Liver (tissue), 9 donors: ENCODE data around the gene SLC39A10. TPM values are rescaled to one million over a fixed set of nuclear protein-coding genes. Genes with fewer than 3 reads are reported as not detected.

Experiments used
- DNase-seq: peaks from one replicate; pipeline ENCODE4 v3.0.0-alpha.2; 2017; ENCODE audit warnings: low spot score
- H3K27ac ChIP-seq, 2 donors: one replicate each; pipeline ENCODE4 v1.7.0; 2013; ENCODE audit warnings: inconsistent platforms in 2 of 2, low read length in 2 of 2, control low read depth in 1 of 2, low read depth in 1 of 2, mild to moderate bottlenecking in 1 of 2
- H3K27me3 ChIP-seq, 4 donors: one replicate each; pipeline versions ENCODE4 v1.6.1 to v1.7.0; 2013; ENCODE audit warnings: low read length in 3 of 4, inconsistent platforms in 1 of 4, mild to moderate bottlenecking in 1 of 4, moderate library complexity in 1 of 4; ENCODE audit not compliant: control insufficient read depth in 4 of 4, insufficient read depth in 4 of 4
- H3K36me3 ChIP-seq, 4 donors: one replicate each; pipeline versions ENCODE4 v1.6.1 to v1.7.0; 2013; ENCODE audit warnings: low read length in 3 of 4, mild to moderate bottlenecking in 3 of 4, low read depth in 1 of 4, moderate library complexity in 1 of 4; ENCODE audit not compliant: control insufficient read depth in 4 of 4, insufficient read depth in 3 of 4
- H3K4me1 ChIP-seq, 4 donors: one replicate each; pipeline versions ENCODE4 v1.6.1 to v1.7.0; 2013; ENCODE audit warnings: low read length in 3 of 4, mild to moderate bottlenecking in 3 of 4, moderate library complexity in 1 of 4; ENCODE audit not compliant: control insufficient read depth in 4 of 4, insufficient read depth in 4 of 4
- H3K4me3 ChIP-seq, 3 donors: one replicate each; pipeline versions ENCODE4 v1.6.1 to v1.7.0; 2013; ENCODE audit warnings: low read length in 3 of 3, control low read depth in 1 of 3, low read depth in 1 of 3, mild to moderate bottlenecking in 1 of 3
- H3K9ac ChIP-seq, 2 donors: one replicate each; pipeline ENCODE4 v1.7.0; 2013; ENCODE audit warnings: low read length in 2 of 2, mild to moderate bottlenecking in 2 of 2, moderate library complexity in 2 of 2, control low read depth in 1 of 2, low read depth in 1 of 2
- H3K9me3 ChIP-seq, 4 donors: one replicate each; pipeline versions ENCODE4 v1.6.1 to v1.7.0; 2013; ENCODE audit warnings: low read length in 3 of 4; ENCODE audit not compliant: control insufficient read depth in 4 of 4
- ATF3 ChIP-seq: IDR thresholded peaks from 2 replicates; pipeline ENCODE4 v1.6.1; 2016; ENCODE audit warnings: antibody characterized with exemption
- CTCF ChIP-seq: fragments of 150-350 bp; IDR thresholded peaks from 2 replicates; pipeline ENCODE4 v1.5.1; 2017; ENCODE audit warnings: improper control_type of control experiment, low read depth, low read length; ENCODE audit not compliant: missing input control
- EGR1 ChIP-seq, 2 donors: IDR thresholded peaks; 2 replicates each; pipeline ENCODE4 v1.6.1; 2016 to 2018; ENCODE audit warnings: antibody characterized with exemption in 2 of 2, low read depth in 2 of 2
- FOXA1 ChIP-seq: IDR thresholded peaks from 2 replicates; pipeline ENCODE4 v1.6.1; 2016; ENCODE audit warnings: antibody characterized with exemption
- FOXA2 ChIP-seq: IDR thresholded peaks from 2 replicates; pipeline ENCODE4 v1.6.1; 2016; ENCODE audit warnings: antibody characterized with exemption
- GABPA ChIP-seq, 2 donors: IDR thresholded peaks in 1 of 2; conservative IDR thresholded peaks in 1 of 2; 2 replicates each; pipeline ENCODE4 v1.6.1; 2016; ENCODE audit warnings: antibody characterized with exemption in 2 of 2, mild to moderate bottlenecking in 1 of 2, moderate library complexity in 1 of 2
- HNF4A ChIP-seq, 2 donors: conservative IDR thresholded peaks; 2 replicates each; pipeline ENCODE4 v1.6.1; 2016; ENCODE audit warnings: antibody characterized with exemption in 2 of 2, mild to moderate bottlenecking in 2 of 2
- HNF4G ChIP-seq: IDR thresholded peaks from 2 replicates; pipeline ENCODE4 v1.6.1; 2016; ENCODE audit warnings: antibody characterized with exemption
- JUND ChIP-seq, 2 donors: IDR thresholded peaks; 2 replicates each; pipeline ENCODE4 v1.6.1; 2016; ENCODE audit warnings: antibody characterized with exemption in 2 of 2
- MAX ChIP-seq: IDR thresholded peaks from 2 replicates; pipeline ENCODE4 v1.6.1; 2016; ENCODE audit warnings: antibody characterized with exemption
- NR2F2 ChIP-seq: IDR thresholded peaks from 2 replicates; pipeline ENCODE4 v1.6.1; 2016; ENCODE audit warnings: antibody characterized with exemption
- RAD21 ChIP-seq, 2 donors: IDR thresholded peaks; 2 replicates each; pipeline ENCODE4 v1.6.1; 2016; ENCODE audit warnings: antibody characterized with exemption in 2 of 2, mild to moderate bottlenecking in 2 of 2
- REST ChIP-seq: IDR thresholded peaks from 2 replicates; pipeline ENCODE4 v1.6.1; 2016; ENCODE audit warnings: antibody characterized with exemption, mild to moderate bottlenecking
- RXRA ChIP-seq, 2 donors: IDR thresholded peaks; 2 replicates each; pipeline ENCODE4 v1.6.1; 2017 to 2018; ENCODE audit warnings: antibody characterized with exemption in 2 of 2, mild to moderate bottlenecking in 1 of 2
- SP1 ChIP-seq: IDR thresholded peaks from 2 replicates; pipeline ENCODE4 v1.6.1; 2018; ENCODE audit warnings: antibody characterized with exemption, mild to moderate bottlenecking
- TAF1 ChIP-seq: conservative IDR thresholded peaks from 2 replicates; pipeline ENCODE4 v1.6.1; 2016; ENCODE audit warnings: antibody characterized with exemption, mild to moderate bottlenecking
- YY1 ChIP-seq: IDR thresholded peaks from 2 replicates; pipeline ENCODE4 v1.6.1; 2016; ENCODE audit warnings: antibody characterized with exemption, mild to moderate bottlenecking
- ZBTB33 ChIP-seq: IDR thresholded peaks from 2 replicates; pipeline ENCODE4 v1.6.1; 2016; ENCODE audit warnings: antibody characterized with exemption
- WGBS: extraction: QIAGEN DNeasy Blood & Tissue Kit; methylation state at CpG from one replicate; pipeline ENCODE4 v1.1.7; 2013; 5-methylcytosine and 5-hydroxymethylcytosine counted together
- polyA plus RNA-seq, 2 donors: library from polyadenylated mRNA; stranded (reverse) in 1 of 2; unstranded in 1 of 2; fragments of 200-250 nt in 1 of 2; fragments of >200 nt in 1 of 2; fragmentation: Nextera tagmentation in 1 of 2; extraction: Ambion mirVana in 1 of 2; gene quantifications; one replicate each; pipeline versions ENCODE4 v1.2.1 to v1.2.3, GENCODE V29; 2013 to 2015
- total RNA-seq, 2 donors: library from RNA; depleted of rRNA; stranded (reverse); fragments of >200 nt; gene quantifications; one replicate each; pipeline ENCODE4 v1.2.3, GENCODE V29; 2014
- donor health status: healthy.
- donor health status: healthy.
- donor health status: healthy.
- donor health status: healthy.
- donor health status: healthy.

Gene SLC39A10
- total RNA-seq (1 to 10 TPM; 4.0 to 7.5 TPM), polyA plus RNA-seq (1 to 10 TPM in 1 of 2 donors, under 1 TPM in 1; 0.98 to 2.9 TPM)

- peak within 1 kb of the TSS; percentile 88 to 96 for H3K9ac ChIP-seq
- H3K4me1 ChIP-seq: peaks cover 1 to 25% (median 15%) of the 10 kb centered on the region in 4 donors
- no peaks in the 10 kb centered on the region for H3K27me3 ChIP-seq
- TF ChIP-seq GABPA (IDR thresholded peaks at IDR 0.05 in 1 of 2, conservative IDR thresholded peaks at IDR 0.05 in 1 of 2) (no peak), ATF3 (peak; percentile 85), HNF4G (no peak), EGR1 (IDR thresholded peaks at IDR 0.05; ENCODE audit: low read depth in 2 of 2) (peak; percentile 100), REST (peak; percentile 92), SP1 (peak; percentile 32), FOXA1 (peak; percentile 61), TAF1 (peak; percentile 97), FOXA2 (peak; percentile 47), HNF4A (conservative IDR thresholded peaks at IDR 0.05) (peak; percentile 4 to 6), CTCF (no peak), RAD21 (IDR thresholded peaks at IDR 0.05) (no peak), RXRA (IDR thresholded peaks at IDR 0.05) (no peak), MAX (peak; percentile 57), JUND (IDR thresholded peaks at IDR 0.05) (no peak), YY1 (peak; percentile 49), NR2F2 (no peak), ZBTB33 (peak; percentile 26)
- peak within 1 kb of the TSS; percentile 67 to 90 (median 85) for H3K4me3 ChIP-seq
- DNase-seq: peak; percentile 99
- under 1% methylated on average over 85 of the region's 85 CpGs for WGBS
- H3K36me3 ChIP-seq: no peaks in the 10 kb centered on the region
- no peaks in the 10 kb centered on the region for H3K9me3 ChIP-seq
- H3K27ac ChIP-seq: peak within 1 kb of the TSS; percentile 99 to 100
Measured at GRCh38 chr2:195656859-195657633, at the start of gene SLC39A10. TSS of gene SLC39A10 (plus strand) at chr2:195657226. CDS start at chr2:195680043, 22,817 bp downstream.
